Ishikawa (cell line): Measurements from ENCODE around the gene DCXR.

Experiments
- CEBPB ChIP-seq: IDR thresholded peaks from 2 replicates; pipeline ENCODE4 v1.6.1; 2012
- TF ChIP-seq, protein P1 (sequence below): IDR thresholded peaks from 2 replicates; pipeline ENCODE4 v1.6.1; 2012

GRCh38 chr17:81987161-81987770 lies 50.2 kb downstream of the DCXR start:
- TF ChIP-seq, protein P1, sequence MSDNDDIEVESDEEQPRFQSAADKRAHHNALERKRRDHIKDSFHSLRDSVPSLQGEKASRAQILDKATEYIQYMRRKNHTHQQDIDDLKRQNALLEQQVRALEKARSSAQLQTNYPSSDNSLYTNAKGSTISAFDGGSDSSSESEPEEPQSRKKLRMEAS: no peak
- TF ChIP-seq CEBPB: no peak
